GM12878 (cell line): ENCODE measurements around the gene ZCCHC2. TPM values are rescaled to one million over a fixed set of nuclear protein-coding genes. Genes with fewer than 3 reads are reported as not detected.

Source experiments
- ATAC-seq: fragments of 200-7000 bp; cut with Tn5 transposase; 3 replicates; pipeline ENCODE4 v1.9.1; 2020; ENCODE audit warnings: mild to moderate bottlenecking, moderate library complexity
- BruUV-seq: library from RNA; stranded (reverse); fragments of 400-500 nt; replicated peaks from 2 replicates; lab custom pipeline; 2021; lab: Mats Ljungman, UMichigan
- CTCF ChIA-PET: fragments of 300-600 bp; sonication (Branson Sonifier 250); formaldehyde crosslinking; extraction: SDS; loops from one replicate; lab custom pipeline; 2021; ENCODE audit warnings: inconsistent platforms; lab: Yijun Ruan, JAX
- POLR2A ChIA-PET: fragments of 350-600 bp; formaldehyde crosslinking; extraction: SDS; loops from one replicate; lab custom pipeline; 2021; ENCODE audit warnings: inconsistent platforms; lab: Charles Lee
- RAD21 ChIA-PET: fragments of 300-600 bp; sonication (Branson Sonifier 250); formaldehyde crosslinking; loops from one replicate; lab custom pipeline; 2023; ENCODE audit warnings: antibody characterized with exemption; ENCODE audit not compliant: unreplicated experiment; lab: Charles Lee
- SMC1A ChIA-PET: fragments of 300-600 bp; sonication (Branson Sonifier 250); formaldehyde crosslinking; loops from one replicate; lab custom pipeline; 2023; ENCODE audit not compliant: unreplicated experiment, uncharacterized antibody; lab: Charles Lee
- DNase-seq: peaks from one replicate; pipeline ENCODE4 v3.0.0-alpha.2; 2011; ENCODE audit warnings: low read depth, low spot score
- FAIRE-seq: peaks from 3 replicates; lab custom pipeline; 2011; peaks lifted over from hg19 to GRCh38; lab: Jason Lieb, UNC
- H2AFZ ChIP-seq: 2 replicates; pipeline ENCODE4 v1.6.0; 2011; ENCODE audit warnings: low read depth, low read length, control low read depth; ENCODE audit not compliant: control insufficient read depth
- H3K27ac ChIP-seq: 2 replicates; pipeline ENCODE4 v1.5.1; 2011; ENCODE audit warnings: control low read depth; ENCODE audit not compliant: control insufficient read depth, insufficient read depth
- H3K27me3 ChIP-seq, 2 experiments: replicated peaks in 1 of 2; 2 replicates each; pipeline versions ENCODE4 v1.6.0 to v1.6.1; 2011; ENCODE audit warnings: low read length in 1 of 2; ENCODE audit not compliant: control insufficient read depth in 2 of 2, insufficient read depth in 2 of 2
- H3K36me3 ChIP-seq, 2 experiments: 2 replicates each; pipeline ENCODE4 v1.5.1; 2011; ENCODE audit warnings: low read length in 1 of 2; ENCODE audit not compliant: control insufficient read depth in 2 of 2, insufficient read depth in 2 of 2
- H3K4me1 ChIP-seq: 2 replicates; pipeline ENCODE4 v1.6.1; 2011; ENCODE audit warnings: mild to moderate bottlenecking, low read length, moderate library complexity, mixed read lengths; ENCODE audit not compliant: control insufficient read depth, insufficient read depth
- H3K4me2 ChIP-seq: 2 replicates; pipeline ENCODE4 v1.6.0; 2011; ENCODE audit warnings: control low read depth; ENCODE audit not compliant: control insufficient read depth, insufficient read depth
- H3K4me3 ChIP-seq: fragments of 200-600 bp; sonication (generic); 2 replicates; pipeline ENCODE4 v1.5.1; 2016
- H3K79me2 ChIP-seq: 2 replicates; pipeline ENCODE4 v1.6.0; 2011; ENCODE audit warnings: low read length; ENCODE audit not compliant: control insufficient read depth, insufficient read depth
- H3K9ac ChIP-seq: 2 replicates; pipeline ENCODE4 v1.8.0; 2011; ENCODE audit warnings: low read length, control low read depth, mixed read lengths; ENCODE audit not compliant: control insufficient read depth, insufficient read depth
- H3K9me3 ChIP-seq: replicated peaks from 3 replicates; pipeline ENCODE4 v1.5.1; 2011; ENCODE audit warnings: mild to moderate bottlenecking, low read length; ENCODE audit not compliant: control insufficient read depth, insufficient read depth
- H4K20me1 ChIP-seq: 2 replicates; pipeline ENCODE4 v1.6.0; 2011; ENCODE audit not compliant: control insufficient read depth, insufficient read depth
- BHLHE40 ChIP-seq, 2 experiments: fragments of 450-650 bp in 1 of 2; IDR thresholded peaks; 2 replicates each; pipeline ENCODE4 v1.6.1; 2011 to 2017; ENCODE audit warnings: low read depth in 2 of 2, borderline replicate concordance in 1 of 2, improper control_type of control experiment in 1 of 2, low read length in 1 of 2, mild to moderate bottlenecking in 1 of 2
- CBX5 ChIP-seq: sonication (generic); IDR thresholded peaks from 2 replicates; pipeline ENCODE4 v1.6.1; 2016; ENCODE audit warnings: low read depth, moderate library complexity, mild to moderate bottlenecking, inconsistent platforms
- ESRRA ChIP-seq: IDR thresholded peaks from 2 replicates; pipeline ENCODE4 v1.6.1; 2012; ENCODE audit warnings: mild to moderate bottlenecking, low read length, improper control_type of control experiment
- IKZF2 ChIP-seq, 2 experiments: fragments of 450-650 bp; IDR thresholded peaks; 2 replicates each; pipeline ENCODE4 v1.6.1; 2017; ENCODE audit warnings: mild to moderate bottlenecking in 2 of 2, moderate library complexity in 2 of 2
- JUND ChIP-seq: IDR thresholded peaks from 2 replicates; pipeline ENCODE4 v1.6.1; 2012; ENCODE audit warnings: low read depth, mild to moderate bottlenecking, low read length, improper control_type of control experiment, moderate library complexity
- LARP7 ChIP-seq: fragments of 450-650 bp; IDR thresholded peaks from 2 replicates; pipeline ENCODE4 v1.6.1; 2017; ENCODE audit warnings: mild to moderate bottlenecking
- NR2C2 ChIP-seq: IDR thresholded peaks from 2 replicates; pipeline ENCODE4 v1.6.1; 2011; ENCODE audit warnings: borderline replicate concordance, low read depth; ENCODE audit not compliant: control insufficient read depth, insufficient read length
- SREBF1 ChIP-seq: IDR thresholded peaks from 2 replicates; pipeline ENCODE4 v1.6.1; 2012; ENCODE audit warnings: mild to moderate bottlenecking, low read length
- WGBS: methylation state at CpG from one replicate; pipeline ENCODE4 v1.1.6; 2016; ENCODE audit warnings: low lambda C conversion rate; ENCODE audit not compliant: insufficient replicate concordance, insufficient coverage; ENCODE audit errors: missing lambda C conversion rate; 5-methylcytosine and 5-hydroxymethylcytosine counted together
- in situ Hi-C: fragments of 300-500 bp; cut with MboI; formaldehyde crosslinking; loops from 9 replicates; pipeline ENCODE4 v1.14.3; 2018; ENCODE audit warnings: mixed read lengths
- intact Hi-C: fragments of 100-400 bp; cut with micrococcal nuclease; formaldehyde crosslinking; loops from one replicate; pipeline ENCODE4 v1.14.2; 2022; ENCODE audit not compliant: unreplicated experiment
- polyA plus RNA-seq, 11 experiments: library from polyadenylated mRNA; depleted of rRNA in 4 of 11; unstranded in 6 of 11; stranded (reverse) in 5 of 11; fragments of >200 nt; fragmentation: Nextera tagmentation in 4 of 11; fragmentation: Illumina TruSeq in 1 of 11; extraction: Ambion mirVana in 4 of 11; extraction: Trizol in 1 of 11; gene quantifications; 1 replicate in 1 of 11; 2 replicates in 10 of 11; pipeline versions ENCODE4 v1.2.1 to v1.2.3, GENCODE V29; 2011 to 2016; ENCODE audit warnings: inconsistent platforms in 2 of 11, missing spikeins in 2 of 11, low read depth in 1 of 11
- total RNA-seq, 4 experiments: library from RNA; depleted of rRNA in 3 of 4; stranded (reverse); fragments of >200 nt in 3 of 4; fragmentation: Illumina TruSeq in 1 of 4; extraction: Trizol in 1 of 4; gene quantifications; 2 replicates each; pipeline versions ENCODE4 v1.2.1 to v1.2.3, GENCODE V29; 2013 to 2021

Gene ZCCHC2
- total and polyA plus RNA-seq, 10 of the 15 experiments (the other 5 are each of a cell fraction or from before 2014, with no cell fraction given) = 1.7 to 17.4 (median 8.6) TPM

DNA sequence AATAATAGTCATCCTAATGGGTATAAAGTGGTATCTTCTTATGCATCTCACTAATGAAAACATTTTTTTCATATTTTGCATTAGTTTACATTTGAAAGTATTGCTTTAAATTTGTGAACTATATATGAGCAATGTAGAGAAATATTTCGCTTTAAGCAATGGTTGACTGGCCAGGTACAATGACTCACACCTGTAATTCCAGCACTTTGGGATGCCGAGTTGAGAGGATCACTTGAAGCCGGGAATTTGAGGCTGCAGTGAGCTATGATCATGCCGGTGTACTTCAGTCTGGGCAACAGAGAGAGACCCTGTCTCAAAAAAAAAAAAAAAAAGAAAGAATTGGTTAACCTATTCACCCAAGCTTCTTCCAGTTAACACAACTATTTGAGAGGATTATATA, 15.1 kb downstream of the ZCCHC2 start:
- no peak for DNase-seq

GRCh38 chr18:62538881-62539280, 16.1 kb downstream of the ZCCHC2 start:
- Histone ChIP-seq H3K9me3 (no peaks in the 10 kb centered on the region), H3K27ac (no peak overlapping the region), H3K4me1 (peaks cover 5% of the 10 kb centered on the region; the same call in 1 of the 2 replicates), H3K79me2 (peaks cover 16% of the 10 kb centered on the region), H4K20me1 (no peaks in the 10 kb centered on the region), H3K36me3 (peaks cover 10 to 21% of the 10 kb centered on the region in 2 experiments), H3K4me2 (no peak overlapping the region), H3K27me3 (no peaks in the 10 kb centered on the region), H3K9ac (no peak overlapping the region), H3K4me3 (no peak overlapping the region), H2AFZ (no peak overlapping the region)
- no peak for DNase-seq
- ChIA-PET POLR2A (no interaction called here), SMC1A (interaction anchor here (0.5 to 1.6 kb wide), 4 partner anchors 12 to 290 kb away, joined by 3 to 5 read pairs (median 4); no protein-coding TSS in a partner anchor), RAD21 (no interaction called here), CTCF (interaction anchor here (0.8 to 1.5 kb wide), 4 partner anchors 11 to 47 kb away, joined by 3 read pairs; no protein-coding TSS in a partner anchor)
- BruUV-seq = no TSS peak
- ATAC-seq = no peak
- intact Hi-C loops (no loop called here), in situ Hi-C loops (no loop called here)
- 97% methylated on average over 3 of the region's 3 CpGs for WGBS
- TF ChIP-seq SREBF1 = no peak
- no peak for TF ChIP-seq JUND
- TF ChIP-seq BHLHE40 (IDR thresholded peaks at IDR 0.05; ENCODE audit: borderline replicate concordance in 1 of 2, low read depth in 2 of 2, low read length in 1 of 2) = no peak
- TF ChIP-seq CBX5 = no peak
- no peak for TF ChIP-seq NR2C2
- TF ChIP-seq LARP7 = no peak
- FAIRE-seq = no peak

More for the DNA sequence above, 15.1 kb downstream of the ZCCHC2 start:
- H3K4me3 ChIP-seq = no peak overlapping the region
- peaks cover 16% of the 10 kb centered on the region for H3K79me2 ChIP-seq
- WGBS = 96% methylated on average over 4 of the region's 4 CpGs
- peaks cover 5 to 15% of the 10 kb centered on the region in 2 experiments for H3K36me3 ChIP-seq
- no peak overlapping the region for H3K4me2 ChIP-seq
- no peaks in the 10 kb centered on the region for H3K9me3 ChIP-seq
- ChIA-PET POLR2A (interaction anchor here (0.7 kb wide), 1 partner anchor 276 kb away, joined by 3 read pairs; no protein-coding TSS in a partner anchor), SMC1A (interaction anchor here (1.3 kb wide), 1 partner anchor 289 kb away, joined by 4 read pairs; no protein-coding TSS in a partner anchor)
- FAIRE-seq (no peak), ATAC-seq (no peak)
- H3K27me3 ChIP-seq = no peaks in the 10 kb centered on the region
- H3K9ac ChIP-seq = no peak overlapping the region
- no TSS peak for BruUV-seq
- TF ChIP-seq ESRRA = no peak
- no peak for TF ChIP-seq IKZF2 (IDR thresholded peaks at IDR 0.05)
- TF ChIP-seq, all 136 proteins: peak for 0
- CTCF ChIA-PET = interaction anchor here (1.0 to 1.5 kb wide), 2 partner anchors 45 to 48 kb away, joined by 3 read pairs; no protein-coding TSS in a partner anchor
- RAD21 ChIA-PET = no interaction called here
- Histone ChIP-seq H4K20me1 (no peaks in the 10 kb centered on the region), H3K4me1 (peaks cover 5% of the 10 kb centered on the region; the same call in 1 of the 2 replicates), H2AFZ (no peak overlapping the region), H3K27ac (no peak overlapping the region)
- in situ Hi-C loops (no loop called here), intact Hi-C loops (no loop called here)
